Kidney (tissue), 22 donors: ENCODE results near the gene CPXM2. TPM values are rescaled to one million over a fixed set of nuclear protein-coding genes. Genes with fewer than 3 reads are reported as not detected.

ENCODE experiments used
- DNase-seq, 5 donors: peaks; one replicate each; pipeline ENCODE4 v3.0.0-alpha.2; 2013 to 2020
- FAIRE-seq: peaks from 2 replicates; lab custom pipeline; 2012; peaks lifted over from hg19 to GRCh38; lab: Jason Lieb, UNC
- H3K27ac ChIP-seq, 2 donors: one replicate each; pipeline ENCODE4 v1.7.0; 2013; ENCODE audit warnings: low read depth in 2 of 2, low read length in 2 of 2, inconsistent platforms in 1 of 2
- H3K27me3 ChIP-seq: one replicate; pipeline ENCODE4 v1.7.1; 2013; ENCODE audit warnings: low read length, inconsistent platforms; ENCODE audit not compliant: control insufficient read depth, insufficient read depth
- H3K36me3 ChIP-seq, 3 donors: one replicate each; pipeline versions ENCODE4 v1.7.0 to v1.7.1; 2013; ENCODE audit warnings: low read length in 3 of 3, control low read depth in 1 of 3, inconsistent platforms in 1 of 3; ENCODE audit not compliant: insufficient read depth in 3 of 3, control insufficient read depth in 2 of 3
- H3K4me1 ChIP-seq, 3 donors: one replicate each; pipeline versions ENCODE4 v1.7.0 to v1.7.1; 2013; ENCODE audit warnings: low read length in 3 of 3, inconsistent platforms in 1 of 3, low read depth in 1 of 3; ENCODE audit not compliant: control insufficient read depth in 2 of 3, insufficient read depth in 2 of 3
- H3K4me3 ChIP-seq, 3 donors: one replicate each; pipeline versions ENCODE4 v1.7.0 to v1.8.1; 2013; ENCODE audit warnings: low read length in 3 of 3, control low read depth in 1 of 3, inconsistent platforms in 1 of 3
- H3K9ac ChIP-seq, 3 donors: one replicate each; pipeline versions ENCODE4 v1.7.0 to v1.7.1; 2013; ENCODE audit warnings: low read length in 3 of 3, control low read depth in 1 of 3, inconsistent platforms in 1 of 3
- H3K9me3 ChIP-seq, 3 donors: one replicate each; pipeline versions ENCODE4 v1.7.0 to v1.7.1; 2013; ENCODE audit warnings: low read length in 3 of 3, control low read depth in 1 of 3, inconsistent platforms in 1 of 3; ENCODE audit not compliant: control insufficient read depth in 2 of 3, insufficient read depth in 1 of 3
- intact Hi-C: fragments of 100-400 bp; cut with DNase I; formaldehyde crosslinking; loops from one replicate; pipeline ENCODE4 v1.11.1; 2022
- long read RNA-seq, 10 donors: library from polyadenylated mRNA in 1 of 10; unstranded in 1 of 10; transcript quantifications; one replicate each; pipeline ENCODE4 v2.0.0 and lab custom pipeline, GENCODE V29; 2021 to 2026
- polyA plus RNA-seq: library from polyadenylated mRNA; stranded (reverse); fragments of 350-450 nt; fragmentation: Illumina TruSeq; extraction: RNeasy Lipid Tissue Mini Kit (QIAGEN cat#74804); gene quantifications from one replicate; pipeline ENCODE4 v1.2.3, GENCODE V29; 2014; ENCODE audit warnings: low read depth, low replicate concordance; ENCODE audit not compliant: insufficient read depth
- total RNA-seq: library from RNA; stranded (reverse); fragmentation: NEBNext Ultra II Directional; extraction: Animal tissue kit (Norgen Biotek cat#: 25700); gene quantifications from one replicate; pipeline ENCODE4 v1.2.1, GENCODE V29; 2021
- TF ChIP-seq, protein P1 (sequence below): IDR thresholded peaks from 3 replicates; pipeline ENCODE4 v1.5.1; 2012; ENCODE audit warnings: mild to moderate bottlenecking, moderate library complexity, borderline replicate concordance; ENCODE audit not compliant: insufficient read depth; ENCODE audit errors: extremely low read depth
- donor health status: control.
- donor health status: control.
- donor health status: control.
- donor health status: control.
- donor health status: control.
- donor health status: DM: yes; HTN: yes; CAD: no.
- donor health status: Normal renal cell carcinoma (clear cell type).

Gene CPXM2
- total RNA-seq (18.1 TPM), polyA plus RNA-seq (18.5 TPM)
- long read RNA-seq, donor 1, partial matches to known transcripts, result 0 of 2 reads
- long read RNA-seq, donor 1, other reads (novel, unspliced or antisense), result 0 of 2 reads
- long read RNA-seq, donor 2, result 0 reads
- long read RNA-seq, donor 3, partial matches to known transcripts, result 0 of 2 reads
- long read RNA-seq, donor 3, other reads (novel, unspliced or antisense), result 0 of 2 reads
- long read RNA-seq, donor 4, partial matches to known transcripts, result 0 of 2 reads
- long read RNA-seq, donor 4, other reads (novel, unspliced or antisense), result 0 of 2 reads
- long read RNA-seq, donor 5, result 0 reads
- long read RNA-seq, donor 6, result 0 reads
- long read RNA-seq, donor 7, transcript CPXM2-201 (14 exons, 3,554 nt), result major isoform, 6 of 12 reads
- long read RNA-seq, donor 7, partial matches to known transcripts, result 6 of 12 reads
- long read RNA-seq, donor 7, other reads (novel, unspliced or antisense), result 0 of 12 reads
- long read RNA-seq, donor 8, partial matches to known transcripts, result 0 of 1 reads
- long read RNA-seq, donor 8, other reads (novel, unspliced or antisense), result 0 of 1 reads
- long read RNA-seq, donor 9, result 0 reads
- long read RNA-seq, donor 10, result 0 reads

DNA sequence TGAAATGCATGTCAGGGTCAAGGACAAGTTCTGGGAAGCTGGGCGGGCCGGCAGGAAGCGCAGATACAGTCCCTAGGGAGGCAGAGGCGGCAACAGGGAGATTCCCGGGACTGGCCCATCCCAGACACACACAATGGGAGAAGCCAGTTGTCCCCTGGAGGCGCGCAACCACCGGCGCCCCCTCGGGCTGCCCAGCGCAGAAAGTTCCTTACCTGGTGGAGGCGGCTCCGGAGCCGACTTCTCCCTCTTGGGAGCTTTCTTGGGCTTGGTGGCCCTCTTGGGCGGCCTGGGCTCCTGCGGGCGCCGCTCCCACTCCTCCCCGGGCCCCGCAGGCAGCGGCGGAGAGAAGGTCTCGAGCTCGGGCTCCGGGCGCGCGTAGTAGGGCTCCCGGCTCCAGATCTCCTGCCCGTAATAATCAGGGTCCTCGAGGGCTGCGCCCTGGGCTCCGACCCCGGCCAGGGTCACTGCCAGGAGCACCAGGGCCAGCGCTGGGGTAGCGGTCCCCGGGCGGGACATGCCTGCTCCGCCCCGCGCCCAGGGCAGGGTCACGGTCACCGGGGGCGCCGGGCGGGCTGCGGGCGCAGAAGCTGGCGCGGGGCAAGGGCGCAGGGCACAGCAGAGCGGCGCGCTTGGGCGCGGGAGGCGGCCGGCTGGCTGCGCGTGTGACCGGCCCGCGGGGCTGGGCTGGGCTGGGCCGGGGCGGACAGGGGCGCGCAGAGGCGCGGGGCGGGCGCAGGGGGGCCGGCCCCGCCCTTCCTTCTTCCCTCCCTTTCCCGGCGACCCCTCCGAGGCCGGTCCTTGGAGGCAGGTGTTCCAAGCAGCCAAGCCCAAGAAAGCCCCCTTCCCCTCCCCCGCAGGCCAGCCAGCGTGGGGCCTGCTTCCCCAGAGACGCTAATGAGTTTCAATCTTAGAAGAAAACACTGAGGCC is at the start of gene CPXM2:
TSS of gene CPXM2 (minus strand) at position 664 of the 928 bp plus-strand sequence. CDS start at position 516, 148 bp downstream.
- FAIRE-seq, result no peak
- intact Hi-C loops, result no loop called here
- peak within 1 kb of the TSS in 1 of 3 donors; percentile 26 for H3K9ac ChIP-seq

DNA sequence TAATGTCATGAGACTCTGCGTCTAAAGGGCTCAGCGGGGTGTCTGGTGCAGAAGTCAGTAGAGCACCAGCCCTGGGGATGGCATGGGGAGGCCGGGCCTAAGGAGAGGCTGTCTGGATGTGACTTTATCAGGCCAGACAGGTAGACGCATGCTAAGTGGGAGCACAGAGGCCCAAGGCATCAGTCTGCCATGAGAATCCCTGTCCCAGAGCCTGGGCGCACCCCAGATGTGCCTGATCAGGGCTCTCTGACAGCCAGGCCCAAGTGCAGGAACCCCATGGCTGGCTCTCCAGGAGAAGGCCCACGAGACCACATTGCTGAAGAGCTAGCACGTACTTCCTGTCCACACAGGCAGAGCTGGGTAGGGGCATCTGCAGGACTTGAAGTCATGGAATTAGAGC is 48.0 kb upstream of the CPXM2 start:
- no peak overlapping the region for H3K27ac ChIP-seq
- H3K27me3 ChIP-seq, result no peaks in the 10 kb centered on the region
- intact Hi-C loops, result no loop called here
- TF ChIP-seq, protein P1, sequence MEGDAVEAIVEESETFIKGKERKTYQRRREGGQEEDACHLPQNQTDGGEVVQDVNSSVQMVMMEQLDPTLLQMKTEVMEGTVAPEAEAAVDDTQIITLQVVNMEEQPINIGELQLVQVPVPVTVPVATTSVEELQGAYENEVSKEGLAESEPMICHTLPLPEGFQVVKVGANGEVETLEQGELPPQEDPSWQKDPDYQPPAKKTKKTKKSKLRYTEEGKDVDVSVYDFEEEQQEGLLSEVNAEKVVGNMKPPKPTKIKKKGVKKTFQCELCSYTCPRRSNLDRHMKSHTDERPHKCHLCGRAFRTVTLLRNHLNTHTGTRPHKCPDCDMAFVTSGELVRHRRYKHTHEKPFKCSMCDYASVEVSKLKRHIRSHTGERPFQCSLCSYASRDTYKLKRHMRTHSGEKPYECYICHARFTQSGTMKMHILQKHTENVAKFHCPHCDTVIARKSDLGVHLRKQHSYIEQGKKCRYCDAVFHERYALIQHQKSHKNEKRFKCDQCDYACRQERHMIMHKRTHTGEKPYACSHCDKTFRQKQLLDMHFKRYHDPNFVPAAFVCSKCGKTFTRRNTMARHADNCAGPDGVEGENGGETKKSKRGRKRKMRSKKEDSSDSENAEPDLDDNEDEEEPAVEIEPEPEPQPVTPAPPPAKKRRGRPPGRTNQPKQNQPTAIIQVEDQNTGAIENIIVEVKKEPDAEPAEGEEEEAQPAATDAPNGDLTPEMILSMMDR, result no peak
- no peak overlapping the region for H3K4me3 ChIP-seq
- FAIRE-seq, result no peak
- H3K9ac ChIP-seq, result no peak overlapping the region
- no peak for DNase-seq
- no peaks in the 10 kb centered on the region for H3K9me3 ChIP-seq
- no peaks in the 10 kb centered on the region for H3K4me1 ChIP-seq
- H3K36me3 ChIP-seq, result no peaks in the 10 kb centered on the region

More for the DNA sequence above, at the start of gene CPXM2:
- H3K4me1 ChIP-seq, result peaks cover 0 to 2% (median 0%) of the 10 kb centered on the region in 3 donors
- H3K36me3 ChIP-seq, result no peaks in the 10 kb centered on the region
- peaks cover 3% of the 10 kb centered on the region for H3K27me3 ChIP-seq
- H3K4me3 ChIP-seq, result peak within 1 kb of the TSS in 1 of 3 donors; percentile 41
- no peaks in the 10 kb centered on the region for H3K9me3 ChIP-seq
- TF ChIP-seq, protein P1, result no peak
- peak in 3 of 5 donors; percentile 51 to 63 (median 53) for DNase-seq
- peak within 1 kb of the TSS; percentile 5 to 51 for H3K27ac ChIP-seq

DNA sequence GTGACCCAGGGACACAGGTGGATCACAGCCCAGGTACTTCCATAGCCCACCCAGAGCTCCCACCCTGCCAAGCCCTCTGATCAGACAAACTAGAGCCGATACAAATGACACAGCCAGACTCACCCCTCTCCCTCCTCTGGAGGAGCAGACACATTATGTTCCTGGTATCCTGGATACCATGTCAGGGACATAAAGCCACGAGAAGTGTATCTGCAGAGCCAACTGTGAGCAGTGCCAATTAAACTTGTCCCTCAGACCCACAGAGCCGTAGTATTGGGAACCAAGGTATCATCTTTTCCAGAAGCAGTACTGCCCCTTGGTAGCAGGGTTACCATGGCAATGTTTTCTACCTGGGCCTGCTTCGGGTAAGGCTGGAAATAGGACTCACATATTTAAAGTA is 47.3 kb upstream of the CPXM2 start:
- Histone ChIP-seq H3K9ac (no peak overlapping the region), H3K4me3 (no peak overlapping the region), H3K27ac (no peak overlapping the region), H3K9me3 (no peaks in the 10 kb centered on the region), H3K4me1 (no peaks in the 10 kb centered on the region), H3K27me3 (no peaks in the 10 kb centered on the region), H3K36me3 (no peaks in the 10 kb centered on the region)
- intact Hi-C loops, result no loop called here
- no peak for DNase-seq
- TF ChIP-seq, protein P1, result no peak
- no peak for FAIRE-seq
